Ascending aorta (tissue), 2 donors: Measurements from ENCODE around the gene PID1. TPM values are rescaled to one million over a fixed set of nuclear protein-coding genes. Genes with fewer than 3 reads are reported as not detected.

ENCODE experiments used
- DNase-seq, 2 donors: peaks; one replicate each; pipeline ENCODE4 v3.0.0-alpha.2; 2019; ENCODE audit warnings: low spot score in 2 of 2
- H3K27ac ChIP-seq, 2 donors: fragments of 200-600 bp; sonication (generic); one replicate each; pipeline ENCODE4 v1.5.1; 2016 to 2017; ENCODE audit warnings: mild to moderate bottlenecking in 1 of 2
- H3K27me3 ChIP-seq: fragments of 200-600 bp; sonication (generic); one replicate; pipeline ENCODE4 v1.5.1; 2017
- H3K36me3 ChIP-seq, 2 donors: fragments of 200-600 bp; sonication (generic); one replicate each; pipeline ENCODE4 v1.5.1; 2016
- H3K4me1 ChIP-seq, 2 donors: fragments of 200-600 bp; sonication (generic); one replicate each; pipeline ENCODE4 v1.5.1; 2016 to 2017; ENCODE audit warnings: mild to moderate bottlenecking in 1 of 2
- H3K4me3 ChIP-seq, 2 donors: fragments of 200-600 bp; sonication (generic); one replicate each; pipeline ENCODE4 v1.5.1; 2016 to 2017; ENCODE audit warnings: mild to moderate bottlenecking in 1 of 2
- H3K9me3 ChIP-seq, 2 donors: fragments of 200-600 bp; sonication (generic); one replicate each; pipeline ENCODE4 v1.5.1; 2016
- CTCF ChIP-seq, 3 experiments: fragments of 200-600 bp in 2 of 3; fragments of 450-650 bp in 1 of 3; sonication (generic) in 2 of 3; IDR thresholded peaks; one replicate each; pipeline ENCODE4 v1.5.1; 2016 to 2019; ENCODE audit warnings: antibody characterized with exemption in 3 of 3, mild to moderate bottlenecking in 1 of 3, moderate library complexity in 1 of 3
- intact Hi-C: fragments of 100-400 bp; cut with DNase I; formaldehyde crosslinking; loops from one replicate; pipeline ENCODE4 v1.15.1; 2023
- total RNA-seq: library from RNA; depleted of rRNA; stranded (reverse); fragments of >200 nt; gene quantifications from one replicate; pipeline ENCODE4 v1.1.0, GENCODE V29; 2016

PID1 gene
- total RNA-seq, 1 donor from 2014 or later, result 38.4 TPM

- peaks cover 0 to 11% of the 10 kb centered on the region in 2 donors for H3K4me1 ChIP-seq
- H3K27me3 ChIP-seq, result no peaks in the 10 kb centered on the region
- intact Hi-C loops, result no loop called here
- no peaks in the 10 kb centered on the region for H3K9me3 ChIP-seq
- H3K36me3 ChIP-seq, result peaks cover 0 to 4% of the 10 kb centered on the region in 2 donors
- H3K27ac ChIP-seq, result no peak overlapping the region
- no peak for DNase-seq
- no peak for TF ChIP-seq CTCF (IDR thresholded peaks at IDR 0.05)
- H3K4me3 ChIP-seq, result no peak overlapping the region
These were observed 175.6 kb downstream of the PID1 start for GRCh38 chr2:229095472-229095871.

GRCh38 chr2:229090225-229090624 lies 180.9 kb downstream of the PID1 start:
- H3K9me3 ChIP-seq, result no peaks in the 10 kb centered on the region
- DNase-seq, result no peak
- no peak for TF ChIP-seq CTCF (IDR thresholded peaks at IDR 0.05)
- no peak overlapping the region for H3K4me3 ChIP-seq
- peak overlapping the region in 1 of 2 donors; percentile 9 for H3K27ac ChIP-seq
- H3K27me3 ChIP-seq, result no peaks in the 10 kb centered on the region
- H3K36me3 ChIP-seq, result peaks cover 0 to 4% of the 10 kb centered on the region in 2 donors
- intact Hi-C loops, result no loop called here
- H3K4me1 ChIP-seq, result peaks cover 4 to 22% of the 10 kb centered on the region in 2 donors

- Histone ChIP-seq H3K27me3 (no peaks in the 10 kb centered on the region), H3K27ac (peak overlapping the region; percentile 9 to 19), H3K36me3 (peaks cover 0 to 4% of the 10 kb centered on the region in 2 donors), H3K9me3 (no peaks in the 10 kb centered on the region), H3K4me3 (no peak overlapping the region), H3K4me1 (peaks cover 4 to 22% of the 10 kb centered on the region in 2 donors)
- TF ChIP-seq CTCF (IDR thresholded peaks at IDR 0.05), result no peak
- intact Hi-C loops, result no loop called here
- no peak for DNase-seq
These were observed 181.3 kb downstream of the PID1 start for GRCh38 chr2:229089776-229090175.

GRCh38 chr2:229088966-229089700 lies 182.0 kb downstream of the PID1 start:
- TF ChIP-seq CTCF (IDR thresholded peaks at IDR 0.05), result no peak
- no peak for DNase-seq
- H3K27ac ChIP-seq, result peak overlapping the region in 1 of 2 donors; percentile 19

GRCh38 chr2:229088517-229088913 lies 182.6 kb downstream of the PID1 start:
- H3K4me3 ChIP-seq, result peak overlapping the region in 1 of 2 donors; percentile 6
- DNase-seq, result no peak
- no peaks in the 10 kb centered on the region for H3K27me3 ChIP-seq
- peaks cover 0 to 4% of the 10 kb centered on the region in 2 donors for H3K36me3 ChIP-seq
- intact Hi-C loops, result no loop called here
- peak overlapping the region; percentile 2 to 40 for H3K27ac ChIP-seq
- H3K4me1 ChIP-seq, result peaks cover 4 to 26% of the 10 kb centered on the region in 2 donors
- TF ChIP-seq CTCF (IDR thresholded peaks at IDR 0.05), result no peak
- no peaks in the 10 kb centered on the region for H3K9me3 ChIP-seq

More at GRCh38 chr2:229088966-229089700, 182.0 kb downstream of the PID1 start:
- Histone ChIP-seq H3K9me3 (no peaks in the 10 kb centered on the region), H3K4me3 (no peak overlapping the region), H3K27me3 (no peaks in the 10 kb centered on the region), H3K4me1 (peaks cover 4 to 23% of the 10 kb centered on the region in 2 donors), H3K36me3 (peaks cover 0 to 4% of the 10 kb centered on the region in 2 donors)
- intact Hi-C loops, result no loop called here
